ENCODE data around the gene ACVR1B.

DNA sequence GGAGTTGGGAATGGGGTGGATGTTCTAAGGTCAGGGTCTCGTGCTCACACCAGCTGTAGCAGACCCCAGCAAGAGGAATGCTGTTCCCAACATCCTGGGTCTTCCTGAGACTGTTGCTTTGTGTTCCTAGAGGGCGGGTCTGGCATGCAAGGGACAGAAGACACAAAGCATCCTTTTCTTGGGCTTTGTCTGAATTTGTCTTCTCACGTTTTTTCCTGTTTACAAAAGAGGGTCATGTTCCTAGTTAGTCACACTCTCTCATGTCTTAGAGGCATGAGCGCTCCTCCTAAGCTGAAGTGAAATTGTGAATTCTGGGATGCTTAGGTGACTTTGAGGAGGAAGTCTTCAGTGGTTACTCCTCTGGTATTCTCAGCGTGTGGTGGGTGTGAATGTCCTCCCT is 45.6 kb downstream of the ACVR1B start:
- TF ChIP-seq ZNF331 (CRISPR knock-in tag; IDR thresholded peaks at IDR 0.05; ENCODE audit: low read depth): no peak
- no peak for TF ChIP-seq POLR2AphosphoS5 (IDR thresholded peaks at IDR 0.05; ENCODE audit: low read depth)
- no peak for TF ChIP-seq CTCF (conservative IDR thresholded peaks at IDR 0.05; ENCODE audit: low read depth in 2 of 2)
- TF ChIP-seq EZH2 (IDR thresholded peaks at IDR 0.05; ENCODE audit: low read depth, unreplicated experiment): no peak

All from GM23338 (cell line).